ENCODE results near the gene CSF2.
A peak's percentile ranks its signal among the peaks of the same experiment; 100 is the strongest.

Gene CSF2

DNA sequence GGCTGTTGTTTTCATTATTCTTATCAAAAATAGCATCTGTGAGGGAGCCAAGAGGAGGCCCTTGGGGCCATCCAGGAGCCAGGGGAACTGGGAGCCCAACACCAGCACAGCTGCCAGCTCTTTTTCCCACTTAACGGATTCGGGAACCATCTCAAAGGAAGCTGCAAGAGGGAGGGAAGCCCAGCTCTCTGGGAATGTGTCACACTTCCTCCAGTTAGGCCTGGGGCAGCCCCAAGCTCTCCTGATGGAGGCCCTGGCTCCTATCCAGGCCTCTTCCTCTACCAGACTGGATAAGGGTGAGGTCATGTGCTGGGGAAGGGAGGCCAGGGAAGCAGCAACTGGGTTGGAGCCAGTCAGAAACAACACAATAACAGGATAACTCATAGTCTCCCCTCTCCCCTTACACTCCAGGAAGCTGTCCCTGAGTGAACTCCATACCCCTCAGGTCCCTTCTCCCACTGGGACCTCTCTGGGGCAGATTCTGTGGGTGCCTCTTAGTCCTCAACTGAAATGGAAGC is 12.7 kb downstream of the CSF2 start:
- no peak overlapping the region for H3K4me3 ChIP-seq (ENCODE audit: insufficient read depth, low read depth, low read length, poor library complexity, severe bottlenecking)
- H3K9me3 ChIP-seq (ENCODE audit: control insufficient read depth, low read length) = no peaks in the 10 kb centered on the region
- no peaks in the 10 kb centered on the region for H3K36me3 ChIP-seq (ENCODE audit: control insufficient read depth, insufficient read depth, low read length)
- H3K27me3 ChIP-seq (replicated peaks; ENCODE audit: control insufficient read depth, insufficient read depth, low read length, poor library complexity, severe bottlenecking) = no peaks in the 10 kb centered on the region
- DNase-seq = no peak
- H3K27ac ChIP-seq (ENCODE audit: insufficient read depth, low read length, poor library complexity, severe bottlenecking) = no peak overlapping the region
- H3K4me1 ChIP-seq (ENCODE audit: control insufficient read depth, insufficient read depth, low read length, poor library complexity, severe bottlenecking) = peaks cover 16% of the 10 kb centered on the region

DNA sequence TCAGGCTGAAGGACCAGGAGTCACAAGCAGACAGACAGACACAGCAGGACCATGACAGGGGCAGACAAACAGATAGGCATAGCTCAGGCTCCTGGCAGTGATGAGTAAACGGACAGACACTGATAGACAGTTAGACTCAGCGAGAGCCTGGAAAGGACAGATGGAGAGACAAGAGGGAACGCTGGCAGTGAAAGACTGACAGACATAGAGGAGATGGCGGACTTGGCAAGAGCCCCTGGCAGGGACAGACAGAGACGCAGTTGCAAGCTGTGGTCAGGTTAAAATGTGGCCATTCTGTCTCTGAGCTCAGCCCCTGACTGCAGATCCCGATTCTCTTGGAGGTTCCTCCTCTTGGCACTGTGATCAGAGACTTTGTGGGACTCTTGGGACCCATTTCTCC is 13.6 kb downstream of the CSF2 start:
- Histone ChIP-seq H3K4me3 (ENCODE audit: insufficient read depth, low read depth, low read length, poor library complexity, severe bottlenecking) (no peak overlapping the region), H3K27ac (ENCODE audit: insufficient read depth, low read length, poor library complexity, severe bottlenecking) (no peak overlapping the region), H3K9me3 (ENCODE audit: control insufficient read depth, low read length) (no peaks in the 10 kb centered on the region), H3K4me1 (ENCODE audit: control insufficient read depth, insufficient read depth, low read length, poor library complexity, severe bottlenecking) (peaks cover 16% of the 10 kb centered on the region), H3K36me3 (ENCODE audit: control insufficient read depth, insufficient read depth, low read length) (no peaks in the 10 kb centered on the region), H3K27me3 (replicated peaks; ENCODE audit: control insufficient read depth, insufficient read depth, low read length, poor library complexity, severe bottlenecking) (no peaks in the 10 kb centered on the region)
- DNase-seq = no peak

DNA sequence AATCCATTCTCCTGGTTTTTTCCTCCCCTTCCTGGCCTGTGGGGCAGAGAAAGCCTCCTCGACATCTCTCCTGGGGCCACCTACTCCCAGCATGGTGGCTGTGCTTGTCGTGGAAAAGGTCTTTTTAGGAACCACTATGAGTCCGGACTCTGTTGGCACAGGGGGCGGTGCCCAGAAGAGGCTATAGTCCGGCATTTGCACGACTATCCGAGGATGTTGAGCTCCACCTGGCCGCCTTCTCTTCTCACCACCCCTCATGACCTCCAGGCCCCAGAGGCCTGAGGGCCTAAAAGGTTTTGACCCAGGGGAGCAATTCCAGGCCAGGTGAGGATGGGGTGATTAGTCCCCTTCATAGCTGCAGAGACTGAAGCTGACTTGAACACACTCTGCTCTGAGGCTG is 14.1 kb downstream of the CSF2 start:
- Histone ChIP-seq H3K9me3 (ENCODE audit: control insufficient read depth, low read length) (no peaks in the 10 kb centered on the region), H3K4me3 (ENCODE audit: insufficient read depth, low read depth, low read length, poor library complexity, severe bottlenecking) (no peak overlapping the region), H3K27ac (ENCODE audit: insufficient read depth, low read length, poor library complexity, severe bottlenecking) (no peak overlapping the region), H3K27me3 (replicated peaks; ENCODE audit: control insufficient read depth, insufficient read depth, low read length, poor library complexity, severe bottlenecking) (no peaks in the 10 kb centered on the region), H3K4me1 (ENCODE audit: control insufficient read depth, insufficient read depth, low read length, poor library complexity, severe bottlenecking) (peaks cover 12% of the 10 kb centered on the region), H3K36me3 (ENCODE audit: control insufficient read depth, insufficient read depth, low read length) (no peaks in the 10 kb centered on the region)
- DNase-seq = no peak

DNA sequence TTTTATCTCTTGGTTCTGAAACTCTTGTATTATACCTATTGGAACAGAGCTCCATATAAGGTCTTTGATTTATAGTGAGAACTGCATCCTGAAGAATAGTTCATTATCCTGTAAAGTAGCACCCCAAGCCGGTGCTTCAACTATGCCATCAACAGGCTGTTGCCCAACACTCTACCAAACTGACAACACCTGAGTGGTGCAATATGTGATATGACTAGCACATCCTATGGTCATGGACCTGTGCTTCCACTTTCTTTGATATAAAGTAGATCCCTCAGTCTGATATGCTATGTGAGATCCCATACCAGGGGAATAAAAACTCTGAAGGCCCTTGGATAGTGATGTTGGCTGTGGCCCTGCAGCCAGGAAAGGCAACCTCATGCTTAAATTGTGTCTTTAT is 15.8 kb downstream of the CSF2 start:
- H3K4me3 ChIP-seq (ENCODE audit: insufficient read depth, low read depth, low read length, poor library complexity, severe bottlenecking) = no peak overlapping the region
- no peaks in the 10 kb centered on the region for H3K27me3 ChIP-seq (replicated peaks; ENCODE audit: control insufficient read depth, insufficient read depth, low read length, poor library complexity, severe bottlenecking)
- DNase-seq = no peak
- peaks cover under 1% of the 10 kb centered on the region for H3K4me1 ChIP-seq (ENCODE audit: control insufficient read depth, insufficient read depth, low read length, poor library complexity, severe bottlenecking)
- no peaks in the 10 kb centered on the region for H3K9me3 ChIP-seq (ENCODE audit: control insufficient read depth, low read length)
- no peak overlapping the region for H3K27ac ChIP-seq (ENCODE audit: insufficient read depth, low read length, poor library complexity, severe bottlenecking)
- no peaks in the 10 kb centered on the region for H3K36me3 ChIP-seq (ENCODE audit: control insufficient read depth, insufficient read depth, low read length)

DNA sequence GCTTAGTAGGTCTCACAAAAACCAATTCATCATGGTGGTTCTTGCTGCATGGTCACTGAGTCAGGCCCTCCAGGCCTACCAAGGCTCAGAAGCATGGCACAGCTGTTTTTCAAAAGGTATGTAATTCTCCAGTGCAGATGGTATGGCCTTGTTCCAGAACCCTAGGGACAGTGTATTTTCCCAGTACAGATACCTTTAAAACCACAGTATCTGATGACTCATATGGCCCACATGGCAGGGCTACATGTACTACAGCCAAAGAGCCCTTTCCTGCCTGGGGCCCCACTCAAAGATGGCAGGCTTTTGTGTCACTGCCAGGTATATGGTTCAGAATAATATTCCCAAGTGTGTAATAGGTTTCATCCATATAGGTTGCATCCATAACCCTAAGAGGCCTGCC is 16.5 kb downstream of the CSF2 start:
- Histone ChIP-seq H3K36me3 (ENCODE audit: control insufficient read depth, insufficient read depth, low read length) (no peaks in the 10 kb centered on the region), H3K27me3 (replicated peaks; ENCODE audit: control insufficient read depth, insufficient read depth, low read length, poor library complexity, severe bottlenecking) (no peaks in the 10 kb centered on the region), H3K27ac (ENCODE audit: insufficient read depth, low read length, poor library complexity, severe bottlenecking) (no peak overlapping the region), H3K4me1 (ENCODE audit: control insufficient read depth, insufficient read depth, low read length, poor library complexity, severe bottlenecking) (peaks cover 5% of the 10 kb centered on the region), H3K9me3 (ENCODE audit: control insufficient read depth, low read length) (no peaks in the 10 kb centered on the region), H3K4me3 (ENCODE audit: insufficient read depth, low read depth, low read length, poor library complexity, severe bottlenecking) (no peak overlapping the region)
- no peak for DNase-seq

DNA sequence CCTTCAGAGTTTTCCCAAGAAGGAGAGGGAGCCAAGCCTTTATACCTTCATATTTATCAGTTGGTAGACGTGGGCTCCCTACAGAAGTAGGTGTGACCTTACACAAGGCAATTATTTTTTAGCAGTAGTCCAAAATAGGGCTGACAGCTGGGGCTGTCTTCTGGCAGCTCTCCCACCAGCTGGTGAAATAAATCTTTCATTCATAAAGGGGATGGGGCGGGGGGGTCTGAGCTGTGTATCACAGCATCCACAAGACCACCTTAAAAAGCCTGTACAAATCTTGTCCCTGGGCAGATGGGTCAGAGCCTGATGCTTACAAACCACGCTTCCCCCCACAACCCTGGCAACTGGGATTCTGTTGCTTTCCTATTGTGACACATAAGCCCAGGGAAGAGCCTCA is 19.7 kb downstream of the CSF2 start:
- Histone ChIP-seq H3K9me3 (ENCODE audit: control insufficient read depth, low read length) (no peaks in the 10 kb centered on the region), H3K27me3 (replicated peaks; ENCODE audit: control insufficient read depth, insufficient read depth, low read length, poor library complexity, severe bottlenecking) (no peaks in the 10 kb centered on the region), H3K27ac (ENCODE audit: insufficient read depth, low read length, poor library complexity, severe bottlenecking) (no peak overlapping the region), H3K36me3 (ENCODE audit: control insufficient read depth, insufficient read depth, low read length) (no peaks in the 10 kb centered on the region), H3K4me1 (ENCODE audit: control insufficient read depth, insufficient read depth, low read length, poor library complexity, severe bottlenecking) (peaks cover 13% of the 10 kb centered on the region), H3K4me3 (ENCODE audit: insufficient read depth, low read depth, low read length, poor library complexity, severe bottlenecking) (no peak overlapping the region)
- DNase-seq = no peak

DNA sequence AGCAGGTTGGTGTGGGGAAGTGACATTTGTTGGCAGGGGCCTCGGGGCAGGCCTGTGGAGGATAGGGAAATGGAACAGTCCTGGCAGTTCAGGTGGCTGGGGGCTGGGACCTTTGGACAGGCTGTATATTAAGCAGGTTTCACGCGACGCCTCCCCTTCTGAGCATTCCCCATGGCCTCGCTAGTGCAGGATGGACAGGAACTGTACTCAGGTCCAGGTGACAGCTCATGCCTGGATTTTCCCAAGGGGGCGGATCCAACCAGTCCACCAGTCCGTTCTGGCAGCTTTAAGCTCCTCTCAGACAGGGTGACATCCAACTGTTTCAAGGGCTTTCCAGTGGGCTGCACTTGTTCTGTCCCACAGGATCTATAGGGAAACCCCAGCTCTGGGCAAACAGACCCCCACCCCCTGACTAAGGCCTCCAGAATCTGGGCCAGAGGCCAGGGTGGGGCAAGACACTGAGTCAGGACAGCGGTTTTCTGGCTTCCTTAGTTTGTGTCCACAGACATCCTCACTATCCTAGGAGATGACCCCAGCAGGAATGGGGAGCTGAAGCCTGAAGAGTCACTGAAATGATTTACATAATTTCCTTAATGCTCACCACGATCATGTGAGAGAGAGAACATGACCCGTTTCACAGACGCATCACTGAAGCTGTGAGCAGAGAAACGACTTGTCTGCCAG is 20.9 kb downstream of the CSF2 start:
- Histone ChIP-seq H3K4me3 (ENCODE audit: insufficient read depth, low read depth, low read length, poor library complexity, severe bottlenecking) (no peak overlapping the region), H3K27me3 (replicated peaks; ENCODE audit: control insufficient read depth, insufficient read depth, low read length, poor library complexity, severe bottlenecking) (no peaks in the 10 kb centered on the region), H3K4me1 (ENCODE audit: control insufficient read depth, insufficient read depth, low read length, poor library complexity, severe bottlenecking) (peaks cover 22% of the 10 kb centered on the region), H3K36me3 (ENCODE audit: control insufficient read depth, insufficient read depth, low read length) (no peaks in the 10 kb centered on the region), H3K27ac (ENCODE audit: insufficient read depth, low read length, poor library complexity, severe bottlenecking) (no peak overlapping the region), H3K9me3 (ENCODE audit: control insufficient read depth, low read length) (no peaks in the 10 kb centered on the region)
- no peak for DNase-seq

DNA sequence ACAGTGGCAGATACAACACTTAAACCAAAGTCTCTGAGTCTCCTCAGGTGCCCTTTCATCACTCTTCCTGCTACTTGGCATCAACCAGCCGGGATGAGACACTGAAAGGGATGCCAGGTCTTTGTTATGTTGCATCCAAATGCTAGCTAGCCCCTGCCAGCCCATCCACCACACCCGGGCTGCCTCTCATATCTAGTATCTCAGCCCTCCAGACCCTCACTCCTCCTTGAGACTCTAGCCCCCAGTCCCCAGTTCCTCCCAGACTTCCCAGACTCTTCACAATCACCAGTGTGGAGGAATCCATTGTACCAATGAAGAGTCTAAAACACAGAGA is 21.5 kb downstream of the CSF2 start:
- H3K4me3 ChIP-seq (ENCODE audit: insufficient read depth, low read depth, low read length, poor library complexity, severe bottlenecking) = no peak overlapping the region
- no peak for DNase-seq
- H3K27ac ChIP-seq (ENCODE audit: insufficient read depth, low read length, poor library complexity, severe bottlenecking) = no peak overlapping the region

DNA sequence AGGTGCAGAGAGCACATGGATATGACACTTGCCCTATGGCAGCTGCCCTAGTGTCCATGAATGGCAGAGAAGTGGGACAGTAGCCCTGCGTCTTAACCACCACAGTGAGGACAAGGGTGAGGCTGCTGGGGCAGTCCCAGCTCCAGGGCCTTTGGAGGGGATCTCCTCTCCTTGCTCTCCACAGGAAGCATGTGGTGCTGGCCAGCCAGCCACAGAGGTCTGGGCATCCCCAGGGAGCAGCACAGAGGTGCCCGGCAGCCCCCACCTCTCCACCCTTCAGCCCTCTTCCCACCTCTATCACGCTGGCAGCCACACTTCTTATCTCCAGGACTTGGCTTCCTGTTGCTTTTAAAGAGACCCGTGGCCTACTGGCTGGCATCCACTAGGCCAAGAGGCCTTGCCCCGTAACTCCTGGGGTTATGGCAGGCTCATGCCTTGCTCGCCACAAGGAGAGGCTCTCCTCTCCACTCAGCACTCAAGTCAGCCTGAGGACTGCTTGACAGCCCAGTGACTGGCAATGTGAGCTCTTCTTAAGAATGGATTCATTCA is 21.9 kb downstream of the CSF2 start:
- H3K4me3 ChIP-seq (ENCODE audit: insufficient read depth, low read depth, low read length, poor library complexity, severe bottlenecking) = no peak overlapping the region
- DNase-seq = peak in 1 of 3 donors; percentile 16
- H3K4me1 ChIP-seq (ENCODE audit: control insufficient read depth, insufficient read depth, low read length, poor library complexity, severe bottlenecking) = peaks cover 32% of the 10 kb centered on the region
- H3K27me3 ChIP-seq (replicated peaks; ENCODE audit: control insufficient read depth, insufficient read depth, low read length, poor library complexity, severe bottlenecking) = no peaks in the 10 kb centered on the region
- H3K9me3 ChIP-seq (ENCODE audit: control insufficient read depth, low read length) = no peaks in the 10 kb centered on the region
- H3K36me3 ChIP-seq (ENCODE audit: control insufficient read depth, insufficient read depth, low read length) = no peaks in the 10 kb centered on the region
- H3K27ac ChIP-seq (ENCODE audit: insufficient read depth, low read length, poor library complexity, severe bottlenecking) = no peak overlapping the region

More for the DNA sequence above, 21.5 kb downstream of the CSF2 start:
- H3K36me3 ChIP-seq (ENCODE audit: control insufficient read depth, insufficient read depth, low read length) = no peaks in the 10 kb centered on the region
- no peaks in the 10 kb centered on the region for H3K27me3 ChIP-seq (replicated peaks; ENCODE audit: control insufficient read depth, insufficient read depth, low read length, poor library complexity, severe bottlenecking)
- no peaks in the 10 kb centered on the region for H3K9me3 ChIP-seq (ENCODE audit: control insufficient read depth, low read length)
- H3K4me1 ChIP-seq (ENCODE audit: control insufficient read depth, insufficient read depth, low read length, poor library complexity, severe bottlenecking) = peaks cover 27% of the 10 kb centered on the region

DNA sequence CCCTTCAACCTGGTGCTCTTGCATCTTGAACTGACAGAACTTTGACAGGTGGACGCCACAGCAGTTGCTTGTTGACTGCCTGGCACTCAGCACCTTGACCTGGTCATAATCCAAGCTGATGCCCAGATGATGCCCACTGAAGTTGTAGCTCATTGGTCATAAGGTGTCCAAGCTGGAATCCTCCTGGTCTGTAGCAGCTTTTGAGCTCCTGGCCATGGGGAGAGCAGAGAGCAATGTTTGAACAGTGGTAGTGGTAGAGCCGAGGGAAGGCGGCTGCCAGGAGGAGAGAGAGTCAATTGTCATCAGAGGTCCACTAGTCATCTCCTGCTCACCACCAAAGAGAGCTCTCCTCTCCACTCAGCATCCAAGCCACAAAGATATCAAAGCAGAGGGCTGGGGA is 23.3 kb downstream of the CSF2 start:
- no peak for DNase-seq
- Histone ChIP-seq H3K4me1 (ENCODE audit: control insufficient read depth, insufficient read depth, low read length, poor library complexity, severe bottlenecking) (peaks cover 46% of the 10 kb centered on the region), H3K4me3 (ENCODE audit: insufficient read depth, low read depth, low read length, poor library complexity, severe bottlenecking) (no peak overlapping the region)

More for the DNA sequence above, 23.3 kb downstream of the CSF2 start:
- Histone ChIP-seq H3K36me3 (ENCODE audit: control insufficient read depth, insufficient read depth, low read length) (no peaks in the 10 kb centered on the region), H3K9me3 (ENCODE audit: control insufficient read depth, low read length) (no peaks in the 10 kb centered on the region), H3K27ac (ENCODE audit: insufficient read depth, low read length, poor library complexity, severe bottlenecking) (no peak overlapping the region), H3K27me3 (replicated peaks; ENCODE audit: control insufficient read depth, insufficient read depth, low read length, poor library complexity, severe bottlenecking) (no peaks in the 10 kb centered on the region)

Measured in effector memory CD4-positive, alpha-beta T cell (primary cell).